ENCODE measurements around the gene DST.

The DST gene

DNA sequence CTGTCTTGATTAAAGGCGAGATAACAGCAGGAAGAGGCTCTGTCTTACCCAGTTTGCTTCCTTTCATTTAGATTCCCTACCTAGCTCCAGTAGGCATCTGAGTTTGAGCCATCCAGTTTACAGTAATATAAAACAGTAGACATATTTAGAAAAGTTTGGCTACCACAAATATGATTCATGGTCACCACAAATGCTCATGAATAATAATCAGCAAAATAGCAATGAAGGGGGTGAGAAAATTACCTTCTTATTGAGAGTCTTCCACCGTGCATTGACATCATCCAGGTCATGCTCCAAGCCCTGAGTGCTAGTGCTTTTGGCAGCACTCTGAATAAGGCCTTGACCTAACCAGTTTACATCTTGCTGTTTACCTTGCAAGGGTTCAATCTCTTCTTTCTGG lies 106.2 kb downstream of the DST start:
- H3K79me2 ChIP-seq (ENCODE audit: insufficient read depth, low read length): peaks cover 23% of the 10 kb centered on the region
- no peaks in the 10 kb centered on the region for H4K20me1 ChIP-seq (ENCODE audit: insufficient read depth, low read length, poor library complexity, severe bottlenecking)
- no peaks in the 10 kb centered on the region for H3K27me3 ChIP-seq (ENCODE audit: insufficient read depth, low read length, poor library complexity, severe bottlenecking)

DNA sequence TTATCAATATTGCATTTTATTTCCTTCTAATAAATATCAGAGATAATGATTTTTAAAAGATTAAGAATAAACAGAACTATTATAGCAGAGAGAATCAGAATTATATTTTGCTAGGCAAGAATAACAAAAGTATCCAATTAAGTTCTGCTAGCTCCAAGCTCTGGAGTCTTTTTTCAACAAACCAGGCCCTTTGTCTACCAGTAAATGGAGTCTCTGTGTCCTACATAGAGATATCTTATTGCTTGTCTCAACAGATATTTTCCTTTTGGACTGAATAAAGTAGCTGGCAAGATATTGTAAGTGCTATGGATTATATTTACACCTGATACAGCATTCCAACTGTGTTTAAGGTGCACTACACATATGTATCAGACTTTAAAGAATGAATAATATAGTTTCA lies 107.1 kb downstream of the DST start:
- no peak overlapping the region for H3K4me2 ChIP-seq (ENCODE audit: low read depth, low read length, poor library complexity, severe bottlenecking)
- peaks cover 14% of the 10 kb centered on the region for H3K79me2 ChIP-seq (ENCODE audit: insufficient read depth, low read length)
- H3F3A ChIP-seq (ENCODE audit: low read depth): no peaks in the 10 kb centered on the region
- H2AFZ ChIP-seq (ENCODE audit: low read length): no peak overlapping the region
- H3K4me1 ChIP-seq (ENCODE audit: insufficient read depth, low read length, poor library complexity, severe bottlenecking): peaks cover 17% of the 10 kb centered on the region
- H3K27me3 ChIP-seq (ENCODE audit: insufficient read depth, low read length, poor library complexity, severe bottlenecking): no peaks in the 10 kb centered on the region
- TF ChIP-seq CTCF (conservative IDR thresholded peaks at IDR 0.05; ENCODE audit: low read length): no peak
- TF ChIP-seq EZH2phosphoT487 (IDR thresholded peaks at IDR 0.05; ENCODE audit: borderline replicate concordance): no peak
- H3K4me3 ChIP-seq (ENCODE audit: low read length, poor library complexity, severe bottlenecking): no peak overlapping the region
- no peaks in the 10 kb centered on the region for H3K9me2 ChIP-seq (replicated peaks; ENCODE audit: low read depth, low read length)
- no peaks in the 10 kb centered on the region for H4K20me1 ChIP-seq (ENCODE audit: insufficient read depth, low read length, poor library complexity, severe bottlenecking)
- no peak overlapping the region for H3K9ac ChIP-seq (ENCODE audit: low read depth, low read length, poor library complexity, severe bottlenecking)
- H3K36me3 ChIP-seq (ENCODE audit: insufficient read depth, low read length): peaks cover 8% of the 10 kb centered on the region; the same call in 1 of the 2 replicates
- H3K9me3 ChIP-seq (ENCODE audit: insufficient read depth, low read depth, low read length): no peaks in the 10 kb centered on the region

More for the DNA sequence above, 106.2 kb downstream of the DST start:
- Histone ChIP-seq H3K36me3 (ENCODE audit: insufficient read depth, low read length) (peaks cover 7% of the 10 kb centered on the region; the same call in 1 of the 2 replicates), H3F3A (ENCODE audit: low read depth) (no peaks in the 10 kb centered on the region), H2AFZ (ENCODE audit: low read length) (no peak overlapping the region), H3K4me2 (ENCODE audit: low read depth, low read length, poor library complexity, severe bottlenecking) (peak overlapping the region; percentile 1), H3K4me3 (ENCODE audit: low read length, poor library complexity, severe bottlenecking) (no peak overlapping the region), H3K9me2 (replicated peaks; ENCODE audit: low read depth, low read length) (no peaks in the 10 kb centered on the region), H3K9ac (ENCODE audit: low read depth, low read length, poor library complexity, severe bottlenecking) (no peak overlapping the region), H3K4me1 (ENCODE audit: insufficient read depth, low read length, poor library complexity, severe bottlenecking) (peaks cover 26% of the 10 kb centered on the region), H3K9me3 (ENCODE audit: insufficient read depth, low read depth, low read length) (no peaks in the 10 kb centered on the region)
- TF ChIP-seq EZH2phosphoT487 (IDR thresholded peaks at IDR 0.05; ENCODE audit: borderline replicate concordance): no peak
- no peak for TF ChIP-seq CTCF (conservative IDR thresholded peaks at IDR 0.05; ENCODE audit: low read length)

GRCh38 chr6:56534680-56535419 lies 107.8 kb downstream of the DST start:
- H3K9ac ChIP-seq (ENCODE audit: low read depth, low read length, poor library complexity, severe bottlenecking): no peak overlapping the region
- H3K9me2 ChIP-seq (replicated peaks; ENCODE audit: low read depth, low read length): no peaks in the 10 kb centered on the region
- peaks cover 8% of the 10 kb centered on the region; the same call in 1 of the 2 replicates for H3K79me2 ChIP-seq (ENCODE audit: insufficient read depth, low read length)
- TF ChIP-seq EZH2phosphoT487 (IDR thresholded peaks at IDR 0.05; ENCODE audit: borderline replicate concordance) (no peak), CTCF (conservative IDR thresholded peaks at IDR 0.05; ENCODE audit: low read length) (no peak)
- no peaks in the 10 kb centered on the region for H3K27me3 ChIP-seq (ENCODE audit: insufficient read depth, low read length, poor library complexity, severe bottlenecking)
- peaks cover 8% of the 10 kb centered on the region; the same call in 1 of the 2 replicates for H3K36me3 ChIP-seq (ENCODE audit: insufficient read depth, low read length)
- H3K9me3 ChIP-seq (ENCODE audit: insufficient read depth, low read depth, low read length): no peaks in the 10 kb centered on the region
- no peak overlapping the region for H3K4me2 ChIP-seq (ENCODE audit: low read depth, low read length, poor library complexity, severe bottlenecking)
- no peak overlapping the region for H3K4me3 ChIP-seq (ENCODE audit: low read length, poor library complexity, severe bottlenecking)
- no peak overlapping the region for H2AFZ ChIP-seq (ENCODE audit: low read length)
- H3F3A ChIP-seq (ENCODE audit: low read depth): no peaks in the 10 kb centered on the region
- no peaks in the 10 kb centered on the region for H4K20me1 ChIP-seq (ENCODE audit: insufficient read depth, low read length, poor library complexity, severe bottlenecking)
- peaks cover 9% of the 10 kb centered on the region for H3K4me1 ChIP-seq (ENCODE audit: insufficient read depth, low read length, poor library complexity, severe bottlenecking)

Data from Loucy (cell line).